SHP77 (cell line): ENCODE data around the gene EDN1.
"Not testable (repeated sequence)": the region's sequence is repeated elsewhere in the genome, so short reads cannot be mapped to it uniquely, and the experiment has no call there.

Source experiments
- DNase-seq, 2 experiments: peaks; one replicate each; lab custom pipeline; 2025; lab: John Stamatoyannopoulos, UW

The EDN1 gene

DNA sequence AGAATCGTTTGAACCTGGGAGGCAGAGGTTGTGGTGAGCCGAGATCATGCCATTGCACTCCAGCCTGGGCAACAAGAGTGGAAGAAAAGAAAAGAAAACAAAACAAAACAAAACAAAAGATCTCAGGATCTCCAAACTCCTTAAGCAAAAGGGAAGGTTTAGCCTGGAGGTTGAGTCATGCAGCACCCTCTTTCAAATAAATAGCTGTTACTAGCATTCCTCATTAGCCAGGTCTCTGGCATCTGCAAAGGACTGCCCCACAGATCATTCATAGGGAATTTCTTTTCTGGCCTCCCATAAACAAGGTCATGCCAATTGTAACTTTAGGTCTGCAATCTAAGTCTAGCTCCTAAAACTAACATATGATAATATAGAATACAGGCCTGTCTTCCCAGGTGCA lies 37.2 kb downstream of the EDN1 start:
- no peak for DNase-seq

DNA sequence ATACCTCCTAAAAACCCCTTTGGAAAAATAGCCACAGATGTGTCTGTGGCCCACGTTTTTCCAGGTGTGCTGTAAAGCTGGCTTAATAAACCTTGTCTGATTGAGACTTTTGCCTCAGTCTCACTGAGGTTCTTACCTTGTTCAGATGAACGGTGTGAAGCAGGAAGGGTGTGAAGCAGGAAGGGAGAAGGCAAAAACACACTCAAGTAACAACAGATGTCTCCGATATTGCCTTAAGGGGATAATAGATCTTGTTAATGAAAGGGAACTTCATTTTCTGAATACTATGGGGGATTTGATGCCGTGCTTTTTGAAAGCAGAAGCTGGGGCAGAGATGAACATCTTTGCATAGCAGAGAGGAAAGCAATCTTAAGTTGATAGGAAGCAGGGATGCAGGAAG lies 37.8 kb downstream of the EDN1 start:
- DNase-seq = no peak

DNA sequence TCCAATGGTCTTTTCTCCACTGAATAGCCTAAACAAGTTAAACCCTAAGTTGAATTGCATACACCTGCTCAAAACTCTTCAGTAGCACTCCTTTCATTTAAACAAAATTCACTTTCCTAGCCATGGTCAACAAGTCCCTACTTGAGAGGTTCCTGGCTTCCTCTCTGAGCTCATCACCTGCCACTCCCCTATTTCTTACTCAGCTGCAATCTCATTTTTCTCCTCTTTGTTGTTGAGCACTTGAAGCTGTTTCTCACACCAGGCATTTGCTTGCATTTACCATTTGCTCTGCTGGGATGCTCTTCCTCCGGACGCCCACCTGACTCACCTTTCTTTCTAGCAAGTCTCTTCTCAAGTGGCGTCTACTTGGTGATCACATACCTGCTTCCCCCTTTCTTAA lies 38.5 kb downstream of the EDN1 start:
- no peak for DNase-seq

DNA sequence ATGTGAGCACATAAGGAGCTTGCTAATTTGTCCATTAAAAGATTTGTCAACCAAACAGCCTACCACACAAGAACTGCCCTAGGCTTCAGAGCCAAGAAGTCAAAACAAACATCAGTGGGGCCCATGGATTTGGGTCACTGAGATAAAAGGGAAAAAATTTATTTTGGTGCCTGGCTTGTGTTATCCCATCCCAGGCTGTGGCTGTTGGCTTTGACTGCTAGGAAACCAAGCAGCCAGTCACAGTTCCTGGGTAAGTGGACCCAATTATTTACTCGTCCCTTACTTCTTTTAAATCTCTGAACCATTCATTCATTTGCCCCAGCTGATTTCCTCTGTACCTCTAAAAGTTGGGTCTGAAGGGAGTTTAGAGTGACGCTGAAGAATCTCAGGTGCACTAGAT lies 41.3 kb downstream of the EDN1 start:
- DNase-seq = no peak

DNA sequence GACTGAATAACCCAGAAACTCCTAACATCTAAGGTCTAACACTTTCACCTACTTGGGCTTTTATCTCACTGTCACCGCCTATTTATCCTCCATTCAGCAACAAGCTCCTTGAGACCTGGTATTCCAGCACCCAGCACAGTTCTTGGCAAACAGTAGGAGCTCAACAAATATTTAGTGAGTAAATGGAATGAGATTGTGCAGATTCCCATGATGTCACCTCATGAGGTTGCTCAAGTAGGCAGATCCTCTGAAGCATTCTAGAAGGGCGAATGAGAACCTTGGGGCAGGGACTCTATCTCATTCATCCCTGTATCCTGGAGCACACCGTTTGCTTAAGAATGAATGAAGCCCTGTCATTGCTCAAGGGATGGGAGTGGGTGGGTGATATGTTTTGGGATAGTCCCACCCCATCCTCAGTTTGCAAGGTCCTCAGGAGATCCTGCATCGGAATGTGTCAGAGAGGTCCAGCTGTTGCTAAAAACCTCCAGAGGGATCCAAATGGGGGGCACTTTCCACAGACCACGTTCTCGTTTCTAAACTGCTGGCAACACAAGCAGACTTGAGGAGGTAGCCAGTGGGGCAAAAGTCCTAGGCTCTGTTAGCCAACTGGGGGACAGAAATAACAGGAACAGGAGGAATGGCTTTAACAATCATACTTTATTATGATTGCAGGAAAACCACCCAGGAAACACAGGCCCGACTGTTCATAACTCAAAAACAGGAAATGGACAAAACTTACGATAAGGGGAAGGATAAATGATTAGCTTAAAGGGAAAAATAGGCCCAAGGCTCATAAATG lies 42.0 kb downstream of the EDN1 start:
- no peak for DNase-seq

DNA sequence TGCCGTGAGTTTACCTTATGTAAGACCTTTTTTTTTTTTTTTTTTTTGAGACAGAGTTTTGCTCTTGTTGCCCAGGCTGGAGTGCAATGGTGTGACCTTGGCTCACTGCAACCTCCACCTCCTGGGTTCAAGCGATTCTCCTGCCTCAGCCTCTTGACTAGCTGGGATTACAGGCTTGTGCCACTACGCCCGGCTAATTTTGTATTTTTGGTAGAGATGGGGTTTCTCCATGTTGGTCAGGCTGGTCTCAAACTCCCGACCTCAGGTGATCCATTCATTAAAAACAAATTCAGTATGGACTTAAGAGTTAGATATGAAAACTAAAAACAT lies 42.6 kb downstream of the EDN1 start:
- DNase-seq = not testable (repeated sequence)

DNA sequence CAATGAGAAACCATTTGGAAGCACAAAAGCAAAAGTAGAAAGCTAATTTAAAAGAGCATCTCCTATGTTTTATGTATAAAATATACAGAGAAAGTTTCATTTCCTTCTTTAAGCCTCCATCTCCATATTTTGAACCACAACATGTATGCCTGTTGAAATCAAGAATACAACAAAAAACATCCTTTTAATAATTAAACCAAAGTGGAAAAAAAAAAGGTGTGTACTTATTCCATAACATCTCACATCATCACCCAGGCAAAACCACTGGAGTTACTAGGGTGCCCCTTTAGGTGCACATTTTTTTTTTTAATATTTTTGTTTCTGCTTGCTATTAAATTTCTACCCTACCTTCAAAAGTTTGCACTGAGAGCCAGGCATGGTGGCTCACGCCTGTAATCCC lies 43.0 kb downstream of the EDN1 start:
- no peak for DNase-seq

DNA sequence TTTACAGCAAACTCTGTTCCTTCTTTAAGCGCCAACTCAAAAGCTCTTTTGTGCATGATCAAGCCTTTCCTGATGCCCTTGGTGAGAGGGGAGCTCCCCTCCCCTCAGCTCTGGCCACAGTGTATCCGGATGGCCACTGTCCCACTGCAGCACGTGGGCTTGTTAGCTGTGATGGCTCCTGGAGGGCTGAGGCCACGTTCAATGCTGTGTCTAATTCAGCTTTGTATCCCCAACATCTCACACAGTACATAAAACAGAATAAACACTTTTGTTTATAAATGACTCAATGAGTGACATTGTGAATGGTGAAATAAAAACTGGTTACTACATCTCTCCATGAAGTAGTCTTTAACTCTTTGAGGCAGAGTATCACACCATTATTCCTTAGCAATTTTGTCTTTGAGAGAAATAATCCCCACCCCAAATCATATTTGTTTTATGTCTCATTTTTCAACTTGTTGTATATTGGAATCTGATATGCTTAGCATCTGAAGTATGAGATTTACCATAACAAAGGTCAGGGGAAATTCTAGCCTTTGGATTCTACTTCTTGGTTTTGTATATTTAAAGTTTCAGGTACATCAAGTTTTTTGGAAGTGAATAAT lies 44.5 kb downstream of the EDN1 start:
- DNase-seq = no peak

DNA sequence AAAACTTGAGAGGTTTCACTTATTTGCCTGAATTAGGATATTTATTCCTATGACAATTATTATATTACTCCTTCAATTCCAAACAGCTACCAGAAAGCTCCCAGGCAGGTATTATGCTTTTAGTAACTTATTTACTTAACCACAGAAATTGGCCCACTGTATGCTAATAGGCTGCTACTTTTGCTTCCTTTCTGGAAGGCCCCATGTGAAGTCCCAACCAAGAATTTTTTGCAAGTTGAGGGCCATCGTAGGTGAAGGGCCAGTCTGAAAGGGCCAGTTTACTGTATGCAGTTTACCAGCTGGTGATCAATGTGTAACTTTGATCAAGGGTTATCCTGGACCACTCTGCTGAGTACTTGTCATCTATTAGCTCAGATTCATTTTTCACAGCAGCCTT lies 45.0 kb downstream of the EDN1 start:
- no peak for DNase-seq

DNA sequence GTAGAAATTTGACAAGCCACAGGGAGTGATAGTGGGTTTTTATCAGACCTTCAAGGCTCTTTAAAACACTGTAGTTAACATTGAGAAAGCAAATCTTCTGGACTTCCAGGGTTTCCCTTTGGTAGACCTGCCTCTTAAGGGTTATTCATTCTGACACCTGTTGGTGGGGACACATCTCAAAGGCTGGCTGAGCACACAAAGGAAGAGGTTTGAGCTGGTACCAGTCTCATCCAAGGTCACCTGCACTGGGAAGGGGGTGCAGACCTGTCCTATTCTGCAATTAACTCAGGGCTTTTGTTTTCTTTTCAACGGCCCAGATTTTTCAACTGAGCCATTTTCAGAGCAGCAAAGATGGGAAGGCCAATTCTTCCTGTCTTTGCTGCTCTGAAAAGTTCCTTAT lies 45.6 kb downstream of the EDN1 start:
- no peak for DNase-seq

DNA sequence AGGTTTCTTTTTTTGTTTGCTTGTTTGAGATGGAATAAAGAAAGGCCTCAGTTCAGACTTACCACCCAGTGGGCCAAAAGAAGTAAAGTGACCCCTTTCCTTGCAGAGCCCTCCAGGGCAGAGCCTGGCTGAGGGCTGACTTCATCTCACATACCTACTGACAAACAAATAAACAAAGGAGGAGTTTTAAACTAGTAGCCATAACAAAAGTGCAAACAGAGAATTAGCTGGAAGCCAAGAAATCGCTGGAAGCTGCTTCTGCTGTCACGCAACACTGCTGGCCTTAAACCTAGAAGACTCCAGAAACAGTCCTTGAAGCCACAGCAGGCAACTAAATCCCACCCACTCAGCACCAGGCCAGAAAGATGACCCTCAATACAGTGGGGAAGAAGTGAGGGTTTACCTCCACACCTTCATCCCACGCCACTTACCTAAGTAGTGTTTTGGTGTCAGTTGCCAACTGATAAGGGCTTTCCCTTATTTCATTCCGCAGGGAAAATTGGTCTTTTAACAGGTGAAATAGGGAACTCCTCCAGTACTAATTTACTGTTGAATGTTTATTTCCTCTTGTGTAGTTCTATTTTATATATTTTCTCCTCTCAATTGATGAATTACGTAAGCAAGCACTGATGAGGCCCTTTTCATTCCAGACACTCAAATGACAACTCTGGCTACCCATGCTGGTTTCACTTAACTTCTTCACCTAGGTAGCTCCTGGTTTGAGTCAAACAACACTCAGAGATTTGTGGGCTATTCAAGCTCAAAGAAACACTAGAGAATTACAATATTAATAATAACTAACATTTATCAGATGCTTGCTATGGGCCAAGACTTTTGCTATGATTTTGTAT lies 46.2 kb downstream of the EDN1 start:
- DNase-seq = no peak

DNA sequence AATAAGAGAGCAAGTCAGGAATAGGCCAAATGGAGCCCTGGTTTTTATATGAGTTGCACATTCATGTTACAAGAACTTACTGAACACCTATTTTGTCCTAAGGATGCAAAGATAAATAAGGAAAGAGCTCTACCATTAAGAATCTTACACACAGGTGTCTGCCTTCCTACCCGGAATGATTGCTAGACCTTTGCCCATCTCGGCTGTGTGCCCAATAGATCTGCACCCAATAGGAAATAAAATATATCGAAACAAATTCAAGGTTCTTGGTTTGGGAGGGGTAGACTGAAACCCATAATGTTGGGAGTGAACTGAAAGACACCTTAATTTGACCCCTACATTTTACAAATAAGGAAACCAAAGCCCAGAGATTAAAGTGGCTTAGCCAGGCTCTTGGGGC lies 48.9 kb downstream of the EDN1 start:
- no peak for DNase-seq

DNA sequence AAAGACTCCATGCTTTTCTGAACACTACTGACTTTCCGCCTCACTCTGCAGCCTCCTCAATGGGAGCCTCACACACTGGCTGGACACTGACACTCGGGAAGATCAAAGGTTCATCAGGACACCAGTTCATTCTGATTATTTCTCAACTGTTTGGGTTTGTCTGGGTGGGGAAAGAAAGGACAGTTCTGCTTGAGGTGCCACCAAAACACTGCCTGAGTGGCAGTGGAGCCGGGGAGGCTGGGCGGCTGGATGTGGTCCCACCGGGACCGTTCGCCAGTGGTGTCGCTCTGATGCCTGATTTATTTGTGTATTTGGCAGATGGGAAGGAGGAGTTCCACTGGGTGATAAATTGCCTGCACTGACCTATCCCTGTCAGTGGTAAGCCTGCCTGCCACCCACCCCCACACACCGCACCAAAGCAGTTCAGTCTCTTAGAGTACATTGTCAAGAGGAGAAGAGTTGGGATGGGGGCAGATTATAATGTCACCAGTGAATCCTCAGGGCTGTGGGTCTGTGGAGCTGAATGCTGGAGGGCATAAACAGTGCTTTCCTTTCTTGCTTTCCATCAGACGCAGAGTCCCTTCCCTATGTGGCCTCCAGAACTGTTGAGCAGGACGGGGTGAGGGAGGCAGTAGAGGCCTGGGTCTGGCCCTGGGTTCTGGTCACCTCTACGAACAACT lies 49.8 kb downstream of the EDN1 start:
- DNase-seq = no peak

DNA sequence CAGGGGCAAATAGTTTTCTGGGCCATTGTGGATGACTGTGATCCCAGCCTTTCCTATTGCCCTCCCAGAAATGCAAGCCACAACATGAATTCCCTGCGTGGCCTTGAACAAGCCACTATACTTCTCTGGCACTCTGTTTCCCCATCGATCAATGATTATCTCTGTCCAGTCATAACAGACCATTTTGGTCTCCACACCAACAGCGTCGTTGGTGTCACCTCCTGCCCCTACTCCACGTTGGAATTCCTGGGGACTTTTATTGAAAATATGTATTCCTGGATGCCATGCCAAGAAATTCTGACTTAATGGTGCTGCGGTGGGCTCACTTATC lies 50.3 kb downstream of the EDN1 start:
- no peak for DNase-seq

DNA sequence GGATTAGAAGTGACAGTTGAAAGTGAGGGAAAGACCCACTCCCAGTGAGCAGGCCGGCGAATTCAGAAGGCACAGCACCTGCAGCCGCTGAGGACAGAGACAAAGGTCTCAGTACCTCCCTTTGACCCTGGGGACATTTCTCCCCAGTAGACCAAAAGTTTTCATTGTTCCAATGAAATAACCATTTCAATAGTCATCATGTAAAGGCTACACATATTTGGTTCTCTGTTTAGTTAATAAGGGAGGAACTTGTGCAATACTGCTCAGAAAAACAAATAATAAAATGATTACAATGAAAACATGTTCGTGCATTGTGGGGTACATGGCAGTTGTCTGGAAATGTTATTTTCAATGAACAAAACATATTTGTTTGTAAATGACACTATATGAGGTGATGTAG lies 52.5 kb downstream of the EDN1 start:
- no peak for DNase-seq

DNA sequence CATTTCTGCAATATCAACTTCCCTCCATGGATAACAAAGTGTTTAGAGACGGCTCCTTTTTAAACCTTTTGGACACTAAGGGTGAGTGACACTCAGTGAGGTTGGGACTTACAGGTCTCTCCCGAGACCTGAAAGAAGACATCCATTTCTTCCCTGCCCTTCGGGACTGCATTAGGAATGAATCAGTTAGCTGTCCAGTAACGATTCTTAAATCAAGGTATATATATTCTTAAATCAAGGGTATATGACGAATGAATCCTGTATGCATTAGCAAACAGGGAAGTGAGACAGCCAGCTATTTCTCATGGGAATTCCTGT lies 52.9 kb downstream of the EDN1 start:
- no peak for DNase-seq

DNA sequence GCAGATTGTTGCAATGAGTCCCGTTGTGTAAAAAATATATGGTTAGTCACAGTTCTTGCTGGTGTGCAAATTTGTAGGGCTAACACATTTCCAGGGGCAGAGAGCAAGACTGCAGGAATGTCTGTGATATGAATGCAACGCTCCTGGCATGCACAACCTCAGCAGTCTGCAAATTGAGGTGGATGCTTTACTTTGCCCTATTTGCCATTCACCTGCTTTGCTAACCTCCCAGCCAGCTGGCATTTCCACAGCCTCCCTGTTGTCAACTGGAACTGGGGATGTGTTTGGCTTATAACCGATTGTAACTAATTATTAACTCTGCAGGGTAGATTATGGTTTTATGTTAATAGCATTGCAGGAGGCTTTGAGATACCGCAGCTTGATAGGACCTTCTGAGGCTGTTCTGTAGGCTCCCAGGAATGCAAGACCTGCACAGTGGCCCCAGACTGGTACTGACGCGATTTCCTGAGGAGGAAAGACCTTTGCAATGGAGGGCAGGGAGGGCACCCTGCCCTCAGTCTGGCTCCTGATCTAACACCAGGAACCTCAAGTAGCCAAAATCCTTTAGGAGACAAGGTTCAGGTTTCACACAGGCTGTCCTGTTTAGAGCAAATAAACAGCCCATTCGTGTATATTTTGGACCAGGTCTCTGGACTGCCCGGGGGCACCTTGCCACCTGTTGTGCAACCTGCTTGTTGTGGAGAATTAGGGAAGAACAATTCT lies 53.4 kb downstream of the EDN1 start:
- no peak for DNase-seq

DNA sequence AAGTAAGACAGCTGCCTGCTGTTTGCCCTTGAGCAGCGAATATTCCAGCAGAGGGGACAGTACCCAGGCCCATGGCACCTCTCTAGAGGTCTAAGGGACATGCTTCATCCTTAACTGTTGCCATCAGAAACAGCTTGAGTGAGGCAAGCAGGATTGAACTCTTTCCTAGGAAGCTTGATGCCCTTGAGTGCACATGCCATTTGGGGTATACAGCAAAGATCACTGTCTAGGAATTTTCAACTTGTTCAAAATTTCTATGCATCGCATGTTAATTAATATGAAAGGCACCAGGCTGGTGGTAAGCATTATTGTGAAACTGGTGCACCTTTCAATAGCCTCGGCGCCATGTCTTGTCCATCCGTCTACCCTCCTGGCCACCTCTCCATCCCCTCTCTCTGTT lies 54.1 kb downstream of the EDN1 start:
- DNase-seq = no peak

DNA sequence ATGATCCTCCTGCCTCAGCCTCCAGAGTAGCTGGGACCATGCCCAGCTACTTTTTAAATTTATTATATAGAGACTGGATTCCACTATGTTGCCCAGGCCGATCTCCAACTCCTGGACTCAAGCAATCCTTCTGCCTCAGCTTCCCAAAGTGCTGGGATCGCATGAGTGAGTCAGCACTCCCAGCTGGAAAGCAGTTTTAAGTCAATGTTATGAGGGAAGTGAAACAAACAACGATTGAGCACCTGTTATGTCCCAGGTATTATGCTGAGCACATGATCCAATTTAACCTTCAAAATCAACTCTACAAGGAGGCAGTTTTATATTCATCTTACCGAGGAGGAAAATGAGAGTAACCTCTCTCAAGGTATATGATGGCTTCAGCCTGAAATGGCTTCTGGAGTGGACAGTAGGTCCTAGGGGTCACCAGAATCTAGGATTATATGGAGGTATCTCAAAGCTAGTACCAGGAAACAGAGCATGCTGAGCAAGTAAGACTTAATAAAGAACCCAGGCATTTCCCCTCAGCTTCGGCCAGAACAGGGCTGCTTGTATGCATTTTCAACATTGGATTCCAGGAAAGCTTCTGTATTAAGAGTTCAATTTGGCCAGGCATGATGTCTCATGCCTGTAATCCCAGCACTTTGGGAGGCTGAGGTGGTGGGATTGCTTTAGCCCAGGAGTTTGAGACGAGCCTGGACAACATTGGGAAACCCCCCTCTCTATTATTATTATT lies 55.0 kb downstream of the EDN1 start:
- no peak for DNase-seq

DNA sequence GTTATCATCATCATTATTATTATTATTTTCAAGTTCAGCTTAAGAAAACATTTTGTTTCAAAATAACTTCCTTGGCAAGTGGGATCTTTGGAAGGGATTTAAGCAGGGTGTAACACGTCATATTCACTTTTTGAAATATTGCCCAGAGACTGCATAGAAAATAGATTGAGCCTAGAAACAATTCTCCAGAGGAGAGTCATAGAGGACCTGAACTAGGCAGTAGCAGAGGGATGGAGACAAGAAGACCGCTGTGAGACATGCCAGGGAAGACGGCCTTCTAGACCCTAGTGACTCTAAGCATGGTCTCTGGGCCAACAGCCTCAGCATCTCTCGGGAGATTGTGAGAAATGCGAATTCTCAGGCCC lies 55.5 kb downstream of the EDN1 start:
- no peak for DNase-seq
